ENCODE measurements around the gene PEAK3. TPM values are rescaled to one million over a fixed set of nuclear protein-coding genes. Genes with fewer than 3 reads are reported as not detected.

PEAK3 gene
- total and polyA plus RNA-seq, 9 of the 15 experiments (the other 6 are each of a cell fraction or from before 2014, with no cell fraction given): 0.07 to 0.40 TPM; not detected in 7

- TF ChIP-seq CREB3 (tag; conservative IDR thresholded peaks at IDR 0.05; ENCODE audit: low read depth) (no peak), E2F6 (IDR thresholded peaks at IDR 0.05; ENCODE audit: borderline replicate concordance in 1 of 2, extremely low read depth in 1 of 2, insufficient read depth in 1 of 2, insufficient read length in 1 of 2, low read depth in 1 of 2, low read length in 1 of 2, poor library complexity in 1 of 2, severe bottlenecking in 1 of 2) (peak in 1 of 2 experiments; percentile 20), ZBTB49 (CRISPR knock-in tag; IDR thresholded peaks at IDR 0.05; ENCODE audit: borderline replicate concordance) (no peak), TAF7 (tag; IDR thresholded peaks at IDR 0.05) (no peak), CCNT2 (IDR thresholded peaks at IDR 0.05; ENCODE audit: borderline replicate concordance, extremely low read depth, insufficient read length, low read depth, low read length) (no peak), MBD2 (IDR thresholded peaks at IDR 0.05; ENCODE audit: borderline replicate concordance, low read depth) (no peak), MAZ (CRISPR knock-in tag; conservative IDR thresholded peaks at IDR 0.05 in 1 of 2, IDR thresholded peaks at IDR 0.05 in 1 of 2) (no peak), SP1 (CRISPR knock-in tag; IDR thresholded peaks at IDR 0.05) (no peak), ID3 (CRISPR knock-in tag; IDR thresholded peaks at IDR 0.05) (no peak), ID3 (tag; IDR thresholded peaks at IDR 0.05) (no peak), MIER1 (IDR thresholded peaks at IDR 0.05; ENCODE audit: low read depth) (peak; percentile 73; the same call in 1 of the 2 replicates), PREB (CRISPR knock-in tag; IDR thresholded peaks at IDR 0.05) (0 out of 2 replicates have a peak, but pooled peaks have one; percentile 33), PHTF2 (CRISPR knock-in tag; IDR thresholded peaks at IDR 0.05) (no peak), ZNF41 (CRISPR knock-in tag; conservative IDR thresholded peaks at IDR 0.05) (no peak), SREBF2 (CRISPR knock-in tag; IDR thresholded peaks at IDR 0.05) (no peak), ZNF398 (CRISPR knock-in tag; IDR thresholded peaks at IDR 0.05) (no peak), FOXM1 (IDR thresholded peaks at IDR 0.05; ENCODE audit: low read depth) (no peak), FOXM1 (CRISPR knock-in tag; IDR thresholded peaks at IDR 0.05; ENCODE audit: low read depth) (no peak)
Measured at GRCh38 chr19:2237051-2237868, 44.7 kb downstream of the PEAK3 start (continued).
